GM19463 (cell line): ENCODE data around the gene ARID3C.

Source experiments
- ATAC-seq: cut with Tn5 transposase; IDR thresholded peaks from one replicate; pipeline ENCODE4 v1.9.1; 2021; ENCODE audit warnings: mild to moderate bottlenecking, moderate library complexity; ENCODE audit not compliant: unreplicated experiment

The ARID3C gene, protein sequence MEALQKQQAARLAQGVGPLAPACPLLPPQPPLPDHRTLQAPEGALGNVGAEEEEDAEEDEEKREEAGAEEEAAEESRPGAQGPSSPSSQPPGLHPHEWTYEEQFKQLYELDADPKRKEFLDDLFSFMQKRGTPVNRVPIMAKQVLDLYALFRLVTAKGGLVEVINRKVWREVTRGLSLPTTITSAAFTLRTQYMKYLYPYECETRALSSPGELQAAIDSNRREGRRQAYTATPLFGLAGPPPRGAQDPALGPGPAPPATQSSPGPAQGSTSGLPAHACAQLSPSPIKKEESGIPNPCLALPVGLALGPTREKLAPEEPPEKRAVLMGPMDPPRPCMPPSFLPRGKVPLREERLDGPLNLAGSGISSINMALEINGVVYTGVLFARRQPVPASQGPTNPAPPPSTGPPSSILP

DNA sequence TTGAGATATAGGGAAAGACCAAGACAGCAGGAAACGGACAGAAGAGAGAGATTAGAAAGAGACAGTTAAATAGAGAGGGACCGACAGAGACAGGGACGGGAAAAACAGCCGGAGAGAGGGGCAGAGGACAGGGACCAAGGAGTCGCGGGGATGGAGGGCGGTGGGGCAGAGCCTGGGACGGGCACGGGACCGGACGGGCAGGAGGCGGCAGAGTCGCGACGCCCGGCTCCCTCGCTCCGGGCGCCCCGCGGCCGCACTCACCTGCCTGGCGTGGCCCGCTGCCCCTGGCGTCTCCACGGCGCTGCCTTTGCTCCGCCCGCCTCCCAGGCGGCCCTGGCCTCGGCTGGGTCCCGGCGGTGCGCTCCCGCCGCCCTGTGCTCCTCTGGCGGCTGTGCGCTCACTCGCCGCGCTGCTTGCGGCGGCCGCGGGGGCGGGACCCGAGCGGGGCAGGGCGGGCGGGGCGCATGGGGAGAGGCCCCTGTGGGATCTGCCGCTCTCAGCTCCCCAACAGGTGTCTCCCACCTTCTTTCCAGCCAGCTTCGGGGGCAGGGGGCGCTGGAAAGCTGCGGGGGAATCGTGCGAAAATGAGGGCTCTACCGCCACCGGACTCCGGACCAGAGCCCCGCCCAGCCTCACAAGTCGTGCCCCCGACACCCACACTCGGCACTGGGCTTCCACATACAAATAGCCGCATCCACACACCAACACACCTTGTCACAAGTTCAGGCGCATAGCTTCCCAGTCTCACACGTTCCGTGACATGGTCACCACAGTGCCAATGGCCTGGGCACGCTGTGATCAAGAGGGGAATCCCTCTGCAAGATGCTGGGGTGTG is at the start of gene ARID3C:
Gene ARID3C (minus strand): TSS at position 411 of the 835 bp plus-strand sequence. CDS start 1,052 bp downstream, outside the sequence.
- ATAC-seq: no peak

DNA sequence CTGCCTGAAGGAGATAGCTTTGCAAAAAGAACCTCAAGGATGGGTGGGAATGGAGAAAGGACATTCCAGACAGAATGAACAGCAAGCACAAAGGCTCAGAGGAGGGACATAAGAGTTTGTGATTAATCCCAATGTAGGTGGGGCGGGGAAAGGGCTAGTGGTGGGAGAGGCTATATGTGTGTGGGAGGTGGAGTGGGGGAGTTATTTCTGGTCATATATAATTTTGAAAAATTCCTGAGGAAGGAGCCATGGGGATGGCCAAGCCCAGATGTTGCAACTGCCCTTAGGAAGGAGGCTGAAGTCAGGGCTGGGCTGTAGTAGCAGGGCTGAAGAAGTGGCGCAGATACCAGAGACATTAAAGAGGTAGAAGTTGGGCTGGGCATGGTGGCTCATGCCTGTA is 47.0 kb upstream of the ARID3C start:
- ATAC-seq: no peak

DNA sequence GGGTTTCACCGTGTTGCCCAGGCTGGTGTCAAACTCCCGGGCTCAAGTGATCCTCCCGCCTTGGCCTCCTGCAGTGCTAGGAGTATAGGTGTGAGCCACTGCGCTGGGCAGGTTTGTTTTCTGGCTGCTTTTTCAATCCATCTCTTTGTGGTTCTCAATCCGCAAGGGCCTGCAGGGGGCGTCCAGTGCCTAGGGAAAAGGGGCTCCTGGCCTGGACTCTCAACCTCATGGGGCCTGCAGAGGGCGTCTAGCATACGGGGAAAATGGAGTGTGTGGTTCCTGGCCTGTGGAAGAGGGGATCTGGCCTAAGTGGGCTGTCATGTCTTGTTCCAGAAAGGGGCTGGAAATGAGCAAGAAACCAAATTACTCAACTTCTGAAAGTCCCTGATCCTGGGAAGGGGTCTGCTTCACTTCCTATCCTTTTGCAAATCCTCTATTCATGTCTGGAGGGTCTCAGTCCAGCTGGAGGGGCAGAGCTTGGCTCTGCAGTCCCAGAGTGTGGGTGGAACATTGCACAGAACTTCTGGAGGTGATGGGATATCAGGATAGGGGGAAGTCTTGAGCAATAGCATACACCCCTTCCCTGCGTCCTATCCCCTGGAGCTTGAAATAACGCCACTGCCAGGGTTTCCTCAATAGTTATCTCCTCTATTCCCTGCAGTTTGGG is 46.3 kb upstream of the ARID3C start:
- no peak for ATAC-seq

DNA sequence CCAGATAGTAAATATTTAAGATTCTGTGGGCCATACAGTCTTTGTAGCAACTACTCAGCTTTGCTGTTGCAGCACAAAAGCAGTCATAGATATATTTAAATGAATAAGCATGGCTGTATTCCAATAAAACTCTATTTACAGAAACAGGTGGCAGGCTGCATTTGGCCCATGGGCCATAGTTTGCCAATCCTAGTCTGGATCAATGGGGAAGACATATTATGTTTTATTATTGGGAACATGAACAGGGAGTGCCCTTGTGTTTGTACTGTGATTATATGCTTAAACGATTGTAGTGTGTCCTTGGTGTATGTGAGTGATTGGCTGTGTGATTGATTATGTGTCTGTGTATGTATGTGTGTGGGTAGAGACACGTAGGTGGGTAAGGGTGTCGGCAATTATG is 45.6 kb upstream of the ARID3C start:
- ATAC-seq: no peak

DNA sequence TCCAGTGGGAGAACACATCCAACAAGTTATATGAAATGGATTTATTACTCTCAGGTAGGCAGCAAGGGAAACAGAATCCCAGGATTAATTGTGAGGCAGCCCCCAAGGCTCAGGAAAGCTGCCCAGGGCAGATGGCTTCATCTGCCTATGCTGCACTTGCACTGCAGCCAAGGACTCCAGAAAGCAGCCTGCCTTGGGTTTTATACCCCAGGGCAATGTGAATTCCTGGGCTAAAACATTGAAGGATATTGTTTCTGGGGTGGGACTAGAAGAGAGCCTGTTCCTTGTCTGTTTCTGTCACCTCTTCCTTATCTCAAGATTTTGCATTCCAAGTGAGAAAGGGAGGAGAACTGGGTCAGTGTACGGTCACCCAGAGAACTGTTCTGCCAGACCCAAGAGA is 42.4 kb upstream of the ARID3C start:
- no peak for ATAC-seq

DNA sequence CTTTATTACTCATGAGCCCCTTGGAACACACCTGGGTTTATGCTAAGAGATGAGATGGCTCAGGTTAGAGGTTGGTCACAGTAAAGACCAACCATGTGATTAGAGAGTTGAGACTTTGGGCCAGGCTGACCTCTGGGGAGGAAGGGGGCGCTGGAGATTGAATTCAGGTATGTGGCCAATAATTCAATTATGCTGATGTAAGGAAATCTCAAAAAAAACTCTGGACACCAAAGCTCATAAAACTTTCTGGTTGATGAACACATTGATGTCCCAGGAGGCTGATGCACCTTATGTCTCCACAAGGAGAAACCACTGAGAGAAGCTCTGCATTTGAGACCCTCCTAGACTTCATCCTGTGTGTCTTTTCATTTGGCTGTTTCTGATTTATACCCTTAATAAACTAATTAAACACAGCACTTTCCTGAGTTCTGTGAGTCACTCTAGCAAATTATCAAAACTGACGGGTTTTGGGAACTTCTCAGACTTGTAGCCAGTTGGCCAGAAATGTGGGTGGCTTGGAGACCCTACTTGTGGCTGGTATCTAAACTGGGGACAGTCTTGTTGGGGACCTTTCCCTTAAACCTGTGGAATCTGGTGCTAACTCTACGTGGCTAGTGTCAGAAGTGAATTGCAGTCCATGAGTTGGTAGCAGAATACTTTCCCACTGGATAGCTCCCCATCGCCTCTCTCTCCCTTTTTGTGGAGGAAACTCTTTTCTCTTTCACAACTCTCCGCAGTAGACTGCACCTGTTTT is 41.1 kb upstream of the ARID3C start:
- ATAC-seq: no peak

DNA sequence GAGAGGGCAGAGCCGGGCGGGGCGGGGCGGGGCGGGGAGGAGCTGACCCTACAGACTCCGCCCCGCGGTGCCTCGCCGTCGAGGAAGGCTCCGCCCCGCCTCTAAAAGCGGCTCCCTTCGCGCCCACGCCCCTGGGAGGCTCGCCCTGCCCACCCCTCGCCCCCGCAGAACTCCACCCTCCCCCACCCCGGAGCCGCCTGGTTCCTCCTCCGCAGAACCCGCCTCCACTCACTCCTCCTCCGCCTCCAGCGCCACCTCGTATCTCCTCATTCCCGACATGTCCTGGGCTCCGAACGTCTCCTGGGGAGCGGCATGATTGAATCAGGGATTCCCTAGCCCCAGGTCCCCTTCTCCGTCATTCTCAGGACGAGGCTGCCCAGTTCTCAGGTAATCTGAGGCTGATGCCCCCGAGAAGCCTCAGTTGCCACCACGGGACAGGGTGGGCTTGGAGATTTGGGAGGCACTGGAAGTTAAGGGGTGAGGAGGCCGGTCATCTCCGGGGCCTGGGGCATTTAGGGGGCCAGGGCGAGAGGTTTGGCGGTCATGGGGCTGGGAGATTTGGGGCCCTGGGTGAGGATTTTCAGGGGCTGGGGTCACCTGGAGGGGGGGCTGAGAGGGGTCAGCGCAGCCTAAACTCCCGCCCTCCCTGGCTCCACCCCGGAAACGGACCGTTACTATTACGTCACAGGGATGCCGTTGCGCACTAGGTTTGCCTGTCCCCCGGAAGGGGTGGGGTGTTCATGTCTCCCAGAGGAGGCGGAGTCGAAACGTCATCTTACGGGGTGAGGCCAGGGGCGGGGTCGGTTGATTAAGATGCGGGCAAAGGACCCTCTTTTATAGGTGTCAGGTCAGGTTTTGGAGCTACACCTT is 36.8 kb upstream of the ARID3C start:
- peak; percentile 78 for ATAC-seq

DNA sequence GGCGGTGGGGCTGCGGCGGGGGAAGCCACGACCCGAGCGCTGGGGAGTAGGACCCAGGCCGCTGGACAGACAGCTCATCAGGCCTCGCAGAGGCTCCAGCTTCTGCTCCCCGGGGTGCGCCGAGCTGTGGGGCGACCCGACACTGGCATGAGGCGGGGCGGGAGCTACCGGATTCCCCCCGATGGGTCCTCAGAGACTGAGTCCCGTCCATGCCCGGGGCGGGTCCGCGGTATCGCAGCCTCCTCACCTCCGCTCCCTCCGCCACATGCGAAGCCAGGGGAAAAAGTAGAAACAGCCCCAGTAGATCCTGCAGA is 36.2 kb upstream of the ARID3C start:
- peak; percentile 14 for ATAC-seq

DNA sequence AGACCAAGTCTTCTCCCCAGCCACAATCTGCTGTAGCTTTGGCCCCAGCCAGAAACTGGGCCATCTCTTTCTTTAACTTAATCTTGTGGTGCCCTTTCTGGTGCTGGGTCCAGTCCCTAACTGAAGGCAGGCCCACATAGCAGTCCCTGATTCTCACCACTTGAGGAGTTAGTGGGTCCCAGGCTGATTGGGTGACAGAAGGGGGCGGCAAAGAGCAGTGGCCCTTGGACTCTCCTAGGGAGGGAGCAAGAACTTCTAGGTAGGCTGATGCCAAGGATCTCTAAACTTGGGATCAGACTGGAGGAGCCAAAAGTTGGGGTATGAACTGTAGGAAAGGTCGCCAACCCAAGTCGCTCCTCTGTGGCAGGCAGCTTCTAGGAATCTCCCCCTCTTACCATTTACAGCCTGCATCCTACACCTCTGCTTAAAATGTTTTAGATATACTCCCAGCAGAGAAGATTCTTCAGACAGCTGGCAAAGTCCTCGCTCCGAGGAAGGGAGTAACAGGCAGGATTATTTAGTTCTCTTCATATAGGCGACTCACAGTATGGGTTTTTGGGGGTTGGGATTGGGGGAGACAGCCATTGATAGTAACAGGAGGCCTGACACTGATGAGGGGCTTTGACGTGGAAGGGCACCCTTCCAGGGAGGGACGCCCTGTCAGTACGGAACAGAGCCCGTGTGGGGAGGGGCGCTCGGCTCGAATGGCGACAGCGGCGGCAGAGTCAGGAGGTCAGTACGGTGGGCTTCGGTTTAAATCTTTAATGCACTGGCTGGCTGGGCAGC is 35.6 kb upstream of the ARID3C start:
- peak; percentile 57 for ATAC-seq

DNA sequence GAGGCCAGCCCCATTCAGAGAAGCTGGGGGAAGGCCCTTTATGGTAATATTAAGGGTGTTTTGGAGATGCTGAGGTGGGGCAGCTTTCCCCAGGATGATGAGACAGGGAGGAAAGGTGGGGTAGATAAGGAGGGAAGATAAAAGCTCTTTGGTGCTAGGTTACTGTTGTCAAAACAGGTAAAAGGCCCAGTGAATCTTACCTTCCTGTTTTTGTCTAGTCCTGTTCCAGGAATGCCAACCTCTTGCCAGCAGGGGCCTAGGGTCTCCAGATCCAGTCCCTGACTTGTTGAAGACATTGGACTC is 34.4 kb upstream of the ARID3C start:
- ATAC-seq: no peak

DNA sequence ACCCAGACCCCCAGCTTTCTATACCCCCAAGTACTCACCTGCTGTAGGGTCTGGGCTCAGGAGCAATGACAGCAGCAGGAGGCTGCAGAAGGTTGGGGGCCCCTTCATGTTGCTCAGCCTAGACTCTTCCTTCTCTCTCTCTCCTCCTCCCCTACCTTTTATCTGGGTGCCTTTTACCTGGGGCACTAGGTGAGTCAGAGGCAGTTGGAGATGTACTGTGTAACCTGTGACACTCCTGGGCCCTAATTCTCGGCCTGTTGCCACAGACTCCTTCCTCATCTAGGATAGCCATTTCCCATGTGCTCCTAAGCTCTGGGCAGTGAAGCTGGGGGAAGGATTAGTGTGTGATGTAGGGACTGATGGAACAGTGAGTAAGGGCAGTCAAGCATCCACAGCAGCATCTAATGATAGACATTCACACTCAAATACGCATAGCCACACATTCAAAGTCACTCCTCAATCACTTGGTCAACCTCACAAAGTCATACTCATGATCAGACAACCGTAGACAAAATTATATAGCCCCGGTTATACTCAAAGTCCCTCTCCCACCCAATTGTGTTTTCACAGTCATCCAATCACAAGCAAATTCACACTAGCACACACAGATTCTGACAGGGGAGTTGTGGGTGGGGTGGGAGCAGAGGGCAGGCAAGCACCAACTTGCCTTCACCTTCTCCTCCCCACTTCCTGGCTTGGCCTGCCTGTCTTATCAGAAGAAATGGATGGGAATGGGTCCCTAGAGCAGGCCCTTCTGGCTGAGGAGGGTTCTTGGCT is 33.8 kb upstream of the ARID3C start, which contains the start of gene CCL27:
Gene CCL27 (minus strand): TSS at position 132 of the 777 bp plus-strand sequence. CDS start 24 bp downstream, at position 108.
- no peak for ATAC-seq

DNA sequence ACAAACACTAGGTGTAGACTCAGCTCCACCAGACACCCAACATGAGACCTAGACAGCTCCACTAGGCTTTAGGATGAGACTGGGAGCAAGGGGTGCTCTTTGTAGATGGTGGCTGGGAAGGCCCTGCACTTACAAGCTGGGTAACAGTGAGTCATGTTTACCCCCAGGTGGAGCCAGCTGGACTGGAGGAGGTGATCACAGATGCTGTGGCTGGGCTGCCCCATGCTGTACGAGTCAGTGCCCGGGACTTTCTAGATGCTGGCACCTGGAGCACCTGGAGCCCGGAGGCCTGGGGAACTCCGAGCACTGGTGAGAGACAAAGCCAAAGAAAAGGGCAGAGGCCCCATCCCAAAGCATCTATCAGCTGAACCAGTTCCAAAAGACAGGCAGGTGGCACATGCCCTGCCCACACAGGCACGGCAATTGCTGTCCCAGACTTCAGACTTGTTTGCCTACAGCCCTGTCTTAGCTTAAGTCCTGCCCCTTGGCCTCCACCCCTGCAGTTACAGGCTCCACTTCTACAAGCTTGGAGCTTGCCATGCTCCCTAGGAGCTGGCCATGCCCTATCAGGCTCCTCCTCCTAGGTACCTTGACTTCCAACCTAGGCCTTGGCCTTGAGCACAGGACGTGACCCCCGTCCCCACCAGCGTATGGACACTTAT is 30.9 kb upstream of the ARID3C start:
- ATAC-seq: no peak

DNA sequence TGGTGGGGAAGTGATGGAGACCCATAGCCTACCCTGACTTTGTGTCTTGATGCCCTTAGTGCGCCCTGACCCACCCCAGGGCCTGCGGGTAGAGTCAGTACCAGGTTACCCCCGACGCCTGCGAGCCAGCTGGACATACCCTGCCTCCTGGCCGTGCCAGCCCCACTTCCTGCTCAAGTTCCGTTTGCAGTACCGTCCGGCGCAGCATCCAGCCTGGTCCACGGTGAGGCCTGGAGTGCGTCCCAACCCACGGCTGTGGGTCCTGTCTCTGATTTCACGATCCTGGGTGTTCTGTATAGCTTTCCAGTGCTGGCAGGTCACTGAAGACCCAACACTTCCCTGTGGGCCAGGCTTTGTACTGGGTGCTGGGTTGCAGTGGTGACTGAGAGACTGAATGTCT is 29.6 kb upstream of the ARID3C start:
- ATAC-seq: no peak

DNA sequence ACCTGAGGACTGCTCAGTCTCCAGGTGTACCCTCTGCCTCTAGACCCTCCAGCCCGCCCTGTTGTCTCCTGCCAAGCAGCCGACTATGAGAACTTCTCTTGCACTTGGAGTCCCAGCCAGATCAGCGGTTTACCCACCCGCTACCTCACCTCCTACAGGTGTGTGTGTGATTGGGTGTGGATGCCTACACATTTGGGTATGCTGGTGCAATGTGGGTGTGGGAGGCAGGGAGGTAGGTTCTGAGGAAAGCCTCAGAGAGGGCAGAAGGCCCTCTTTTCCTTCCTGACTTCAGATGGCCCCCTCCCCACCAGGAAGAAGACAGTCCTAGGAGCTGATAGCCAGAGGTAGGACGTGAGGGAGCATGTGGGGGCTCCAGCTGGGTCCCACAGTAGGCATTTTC is 28.1 kb upstream of the ARID3C start:
- no peak for ATAC-seq

DNA sequence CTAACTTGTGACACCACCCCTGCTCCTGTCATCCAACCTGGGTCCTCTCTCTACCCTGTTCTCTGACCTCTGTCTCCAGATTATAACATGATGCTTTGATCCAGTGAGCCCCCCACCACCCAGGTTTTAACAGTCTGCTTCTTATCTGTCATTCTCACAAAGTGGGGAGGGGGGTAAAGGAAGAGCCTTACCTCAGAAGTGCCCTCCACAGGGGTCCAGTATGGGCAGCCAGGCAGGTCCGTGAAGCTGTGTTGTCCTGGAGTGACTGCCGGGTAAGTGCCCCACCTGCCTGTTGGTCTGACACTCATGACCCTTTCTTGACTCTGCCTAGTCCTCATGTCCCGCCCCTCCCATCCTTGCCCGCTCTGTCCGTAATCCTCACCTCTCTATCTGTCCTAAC is 26.5 kb upstream of the ARID3C start:
- ATAC-seq: no peak

DNA sequence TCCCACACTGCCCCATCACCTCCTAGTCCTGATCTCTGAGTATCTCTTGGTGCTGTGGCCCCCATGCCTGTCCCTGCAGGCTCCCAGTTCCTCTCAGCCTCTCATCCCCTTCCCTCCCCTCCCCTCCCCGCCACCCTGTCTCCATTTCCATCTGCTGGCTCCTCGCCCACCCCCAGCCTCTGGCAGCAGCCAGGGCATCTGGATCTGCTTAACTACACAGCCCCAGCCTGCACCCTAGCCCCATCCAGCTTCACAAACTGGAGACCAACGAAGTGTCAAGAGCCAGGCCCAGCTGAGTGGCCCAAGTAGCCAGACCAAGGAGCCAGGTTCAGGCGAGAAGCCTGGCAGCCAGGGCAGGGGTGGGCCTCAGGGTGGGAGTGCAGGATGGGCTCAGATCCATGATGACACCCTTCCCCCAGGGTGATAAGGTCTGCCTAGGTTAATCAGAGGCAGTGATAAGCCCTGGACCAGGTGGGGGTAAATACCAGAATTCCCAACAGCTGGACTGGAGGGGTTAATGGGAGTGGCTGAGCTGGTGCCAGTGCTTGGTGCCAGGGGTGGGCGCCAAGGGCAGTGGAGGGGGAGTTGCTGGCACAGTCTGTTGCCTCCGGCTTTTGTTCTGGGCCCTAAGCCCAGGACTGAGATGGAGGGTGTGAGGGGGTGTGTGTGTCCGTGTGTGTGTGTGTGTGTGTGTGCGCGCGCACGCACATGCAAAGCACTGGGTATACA is 25.6 kb upstream of the ARID3C start:
- no peak for ATAC-seq
